Fibroblast of gingiva (primary cell): Measurements from ENCODE around the gene CENPX.
"Not testable (repeated sequence)": the region's sequence is repeated elsewhere in the genome, so short reads cannot be mapped to it uniquely, and the experiment has no call there.

Source experiments
- DNase-seq: peaks from one replicate; pipeline ENCODE4 v3.0.0-alpha.2; 2011; ENCODE audit warnings: low read depth

Gene CENPX

DNA sequence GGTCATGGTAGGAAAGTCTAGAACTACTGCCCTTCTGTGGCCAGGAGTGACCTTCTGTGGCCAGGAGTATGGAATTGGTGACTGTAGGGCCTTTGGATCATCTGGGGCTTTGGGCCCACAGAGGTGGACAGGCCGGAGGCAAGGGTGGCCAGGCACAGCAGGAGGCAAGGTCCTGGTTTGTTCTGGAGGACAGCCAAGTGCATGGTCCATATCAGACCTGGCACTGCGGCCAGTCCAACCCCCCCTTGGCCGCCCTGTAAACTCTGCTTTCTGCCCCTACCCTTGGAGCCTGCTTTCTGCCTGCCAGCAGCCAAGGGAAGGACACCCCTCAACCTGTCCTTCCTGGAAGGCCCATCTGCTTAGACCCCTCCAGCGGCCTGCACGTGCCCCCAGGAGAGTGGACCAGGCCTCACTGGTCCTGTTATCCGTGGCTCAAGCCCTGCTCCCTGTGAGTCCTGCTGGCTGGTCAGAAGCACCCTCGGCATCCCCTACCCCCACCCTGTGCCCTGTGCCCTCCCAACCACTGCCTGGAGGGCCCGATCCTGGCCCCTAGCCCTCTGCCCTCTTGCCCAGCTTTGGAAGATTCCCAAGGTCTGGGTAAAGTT is 17.1 kb upstream of the CENPX start:
- DNase-seq: no peak

DNA sequence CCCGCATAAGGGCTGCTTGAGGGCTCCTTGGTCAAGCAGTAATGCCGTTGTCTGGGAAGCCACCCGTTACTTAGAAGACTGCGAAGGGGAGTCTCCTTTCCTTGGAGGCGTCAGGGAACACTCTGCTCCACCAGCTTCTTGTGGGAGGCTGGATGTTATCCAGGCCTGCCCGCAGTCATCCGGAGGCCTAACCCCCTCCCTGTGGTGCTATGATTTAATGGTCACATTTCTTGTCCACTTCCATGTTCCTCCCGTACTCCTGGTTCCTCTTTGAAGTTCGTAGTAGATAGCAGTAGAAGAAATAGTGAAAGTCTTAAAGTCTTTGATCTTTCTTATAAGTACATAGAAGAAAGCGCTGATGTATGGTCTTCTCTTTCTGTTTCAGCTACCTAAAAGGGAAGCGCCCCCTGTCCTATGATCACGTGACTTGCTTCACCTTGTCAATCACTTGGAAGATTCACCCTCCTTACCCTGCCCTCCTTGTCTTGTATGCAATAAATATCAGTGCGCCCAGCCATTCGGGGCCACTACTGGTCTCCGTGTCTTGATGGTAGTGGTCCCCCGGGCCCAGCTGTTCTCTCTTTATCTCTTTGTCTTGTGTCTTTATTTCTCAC is 16.2 kb upstream of the CENPX start:
- DNase-seq: not testable (repeated sequence)

DNA sequence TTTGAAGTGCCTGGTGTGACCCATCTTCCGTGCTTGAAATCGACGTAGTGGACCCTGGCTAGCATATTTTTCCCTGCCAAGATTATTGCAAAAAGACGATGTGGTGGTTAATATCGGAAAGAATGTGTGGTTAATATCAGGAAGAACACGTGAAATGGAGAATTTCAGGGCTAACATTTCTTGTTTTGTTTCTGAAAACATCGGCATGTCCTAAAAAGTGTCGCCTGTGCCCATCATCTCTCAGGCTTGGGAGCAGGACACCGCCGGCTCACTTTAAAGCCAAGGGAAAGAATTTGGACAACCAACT is 15.2 kb upstream of the CENPX start:
- DNase-seq: no peak

DNA sequence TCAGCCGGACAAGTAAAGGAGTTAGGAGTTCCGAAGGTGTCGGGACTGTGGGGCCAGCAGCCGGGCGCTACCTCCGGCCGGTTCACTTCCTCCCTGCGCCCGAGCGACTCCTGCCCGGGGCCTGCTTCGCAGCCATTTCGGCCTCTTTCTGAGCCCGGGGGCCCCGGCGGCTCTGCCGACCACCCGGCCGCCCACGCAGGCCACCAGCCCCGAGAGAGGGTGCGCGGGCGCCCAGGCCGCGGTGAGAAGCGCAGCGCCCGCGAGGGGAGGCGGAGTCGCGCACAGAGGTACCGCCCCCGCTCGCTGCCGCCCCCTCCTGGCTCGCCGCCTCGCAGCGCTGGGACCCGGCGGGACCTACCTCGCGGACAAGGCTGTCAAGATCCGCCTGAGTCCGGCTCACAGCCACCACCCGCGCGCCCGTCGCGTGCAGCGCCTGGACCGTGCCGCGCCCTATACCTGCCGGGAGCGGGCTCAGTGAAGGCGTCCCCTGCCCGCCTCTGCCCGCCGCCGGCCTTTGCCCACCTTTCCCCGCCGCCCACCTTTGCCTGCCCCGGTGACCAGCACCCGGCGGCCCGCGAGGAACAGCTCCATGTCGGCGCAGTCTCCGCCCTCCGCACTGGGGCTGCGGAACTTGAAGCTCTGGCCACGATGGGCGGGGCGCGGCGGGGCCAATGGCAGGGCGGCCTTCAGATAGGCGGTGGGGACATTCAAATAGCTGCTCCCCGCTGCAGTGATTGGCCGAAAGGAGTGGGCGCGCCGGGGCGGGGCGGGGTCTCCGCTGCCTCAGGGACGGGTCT is 14.6 kb upstream of the CENPX start, which contains the start of gene DCXR:
Gene DCXR (minus strand): TSS at position 606 of the 797 bp plus-strand sequence. CDS start 15 bp downstream, at position 591.
- DNase-seq: peak; percentile 96

DNA sequence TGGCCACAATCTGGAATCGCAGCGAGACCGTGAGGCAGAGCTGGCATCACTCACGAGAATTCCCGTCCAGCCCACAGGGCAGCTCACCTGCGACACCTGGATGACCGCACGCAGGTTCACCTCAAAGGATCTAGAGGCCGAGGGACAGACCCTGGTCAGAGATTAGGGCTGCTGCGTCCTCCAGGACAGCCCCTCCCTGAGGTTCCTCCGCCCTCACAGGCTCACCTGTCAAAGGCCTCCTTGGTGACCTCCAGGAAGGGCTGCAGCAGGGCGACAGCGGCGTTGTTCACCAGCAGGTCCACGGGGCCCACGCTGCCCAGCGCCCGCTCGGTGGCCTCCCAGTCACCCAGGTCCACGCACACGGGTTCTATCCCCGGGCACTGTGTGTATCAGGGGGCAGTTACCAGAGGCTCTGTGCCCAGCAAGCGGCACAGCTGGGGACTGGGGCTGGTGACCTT is 14.0 kb upstream of the CENPX start:
- no peak for DNase-seq

DNA sequence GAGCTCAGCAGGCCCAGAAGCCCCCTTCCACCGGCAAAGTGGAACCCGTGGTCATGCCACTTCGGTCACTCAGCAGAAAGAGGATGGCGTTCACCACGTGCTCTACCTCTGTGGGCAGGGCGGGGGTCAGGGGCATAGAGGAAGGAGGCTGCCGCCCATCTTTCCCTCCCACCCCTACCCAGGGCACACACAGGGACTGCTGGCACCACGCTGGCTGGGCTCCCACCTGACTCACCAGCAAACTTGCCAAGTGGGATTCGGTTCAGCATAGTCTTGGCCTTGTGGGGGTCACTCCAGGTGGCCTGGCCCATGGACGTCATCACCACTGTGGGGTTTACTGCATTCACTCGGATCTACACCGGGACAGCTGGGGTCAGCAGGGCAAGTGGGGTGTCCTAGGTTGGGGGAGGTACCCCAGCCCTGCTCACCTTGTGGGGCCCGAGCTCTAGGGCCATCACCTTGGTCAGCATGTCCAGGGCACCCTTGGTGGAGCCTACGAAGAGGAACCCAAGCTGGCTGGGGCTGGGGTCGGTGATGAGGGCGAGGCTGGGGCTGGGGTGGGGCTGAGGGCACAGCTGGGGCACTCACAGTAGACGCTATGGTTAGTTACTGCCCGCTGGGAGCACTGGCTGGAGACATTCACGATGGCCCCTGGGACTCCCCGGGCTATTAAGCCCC is 13.4 kb upstream of the CENPX start:
- no peak for DNase-seq

DNA sequence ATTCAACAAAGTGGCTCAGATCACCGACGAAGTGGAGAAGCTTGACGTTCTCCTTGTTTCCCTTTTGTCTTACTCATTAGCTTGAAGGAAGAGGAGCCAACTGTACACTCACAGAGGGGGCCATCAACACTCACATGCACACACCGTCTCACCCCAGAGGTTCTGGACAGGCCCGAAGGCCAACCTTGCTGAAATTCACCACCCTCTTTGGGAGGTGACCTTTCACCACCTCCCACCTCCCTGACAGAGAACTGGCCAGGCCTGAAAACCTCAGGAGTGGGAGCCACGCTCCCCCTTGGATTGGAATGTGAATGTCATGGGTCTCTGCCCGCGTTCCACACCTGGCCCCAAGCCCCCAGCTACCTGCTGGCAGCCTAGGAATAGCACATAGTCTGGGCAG is 12.8 kb upstream of the CENPX start:
- no peak for DNase-seq

DNA sequence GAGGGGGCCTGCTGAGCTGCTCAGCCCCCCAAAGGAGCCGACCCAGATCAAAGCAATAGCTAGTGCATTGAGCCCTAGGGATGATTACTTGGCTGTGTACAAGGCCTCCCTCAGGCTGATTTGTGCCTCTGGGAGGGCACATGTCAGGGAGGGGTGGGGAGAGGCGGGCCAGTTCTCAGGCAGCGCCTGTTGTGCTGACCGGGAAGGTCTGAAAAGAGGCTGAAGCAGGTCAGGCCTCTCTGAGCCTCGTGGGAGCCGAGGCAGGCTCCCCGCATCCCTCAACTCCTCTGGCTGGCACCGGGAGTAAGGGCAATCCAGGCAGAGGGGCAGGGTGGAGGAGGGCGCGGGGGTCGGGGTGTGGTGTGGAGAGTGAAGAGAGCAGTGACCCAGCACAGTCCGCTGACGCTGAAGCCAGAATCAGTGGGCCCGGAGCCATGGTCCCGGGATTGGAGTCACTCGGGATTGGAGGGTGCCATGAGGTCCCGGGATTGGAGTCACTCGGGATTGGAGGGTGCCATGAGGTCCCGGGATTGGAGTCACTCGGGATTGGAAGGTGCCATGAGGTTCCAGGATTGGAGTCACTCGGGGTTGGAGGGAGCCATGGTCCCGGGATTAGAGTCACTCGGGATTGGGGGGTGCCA is 11.8 kb upstream of the CENPX start:
- no peak for DNase-seq

DNA sequence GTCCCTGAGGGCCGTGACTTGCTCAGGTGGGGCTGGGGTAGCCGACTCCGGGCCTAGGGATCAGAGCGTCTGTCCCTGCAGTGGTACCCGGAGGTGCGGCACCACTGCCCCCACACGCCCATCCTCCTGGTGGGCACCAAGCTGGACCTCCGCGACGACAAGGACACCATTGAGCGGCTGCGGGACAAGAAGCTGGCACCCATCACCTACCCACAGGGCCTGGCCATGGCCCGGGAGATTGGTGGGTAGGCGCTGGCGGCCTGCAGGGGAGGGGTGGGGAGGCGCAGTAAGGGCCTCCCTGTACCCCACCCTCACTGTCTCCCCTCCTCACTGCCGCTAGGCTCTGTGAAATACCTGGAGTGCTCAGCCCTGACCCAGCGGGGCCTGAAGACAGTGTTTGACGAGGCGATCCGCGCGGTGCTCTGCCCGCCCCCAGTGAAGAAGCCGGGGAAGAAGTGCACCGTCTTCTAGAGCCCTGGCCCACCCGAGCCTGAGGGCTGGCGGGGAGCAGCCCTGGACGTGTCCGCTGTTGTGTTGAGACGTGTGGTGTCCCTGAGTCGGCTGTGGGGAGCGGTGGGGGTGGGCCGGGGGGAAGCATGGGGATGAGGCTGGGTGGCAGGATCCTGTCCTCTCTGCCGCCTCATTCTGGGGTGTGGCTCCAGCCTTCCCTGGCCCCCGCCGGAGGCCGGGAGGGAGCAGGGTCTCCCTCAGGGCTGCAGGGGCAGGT is 10.8 kb upstream of the CENPX start:
- DNase-seq: no peak

DNA sequence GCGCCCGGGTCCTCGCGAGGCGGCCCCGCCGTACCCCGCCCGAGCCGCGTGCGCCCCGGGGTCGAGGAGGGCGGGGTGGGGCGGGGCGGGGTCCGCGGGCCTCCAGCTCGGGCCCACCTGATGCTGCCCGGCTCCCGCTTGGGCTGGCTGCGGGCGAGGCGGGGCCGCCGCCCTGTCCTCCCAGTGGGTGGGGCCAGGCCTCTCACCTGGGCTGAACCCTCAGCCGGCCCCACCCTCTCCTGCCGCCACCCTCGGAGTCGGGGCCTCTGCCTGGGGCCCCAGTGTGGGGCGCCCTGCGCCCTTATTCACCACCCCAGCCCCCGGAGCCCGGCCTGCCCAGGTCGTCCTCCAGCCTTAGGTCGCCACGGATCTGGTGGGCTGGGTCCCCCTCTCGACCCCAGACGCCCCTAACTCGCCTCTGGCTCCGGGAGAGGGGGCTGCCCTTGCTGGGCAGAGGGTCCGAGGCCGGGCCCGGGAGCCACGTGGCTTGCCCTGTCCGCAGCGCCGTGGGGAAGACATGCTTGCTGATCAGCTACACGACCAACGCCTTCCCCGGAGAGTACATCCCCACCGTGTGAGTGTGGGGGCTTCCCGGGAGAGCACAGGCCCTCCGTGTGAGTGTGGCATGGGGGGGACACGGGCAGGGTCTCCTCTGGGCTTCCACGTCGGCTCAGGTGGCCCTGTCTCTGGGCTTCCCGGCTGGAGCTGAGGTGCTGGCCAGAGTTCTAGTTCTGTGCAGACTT is 9.4 kb upstream of the CENPX start:
- no peak for DNase-seq

DNA sequence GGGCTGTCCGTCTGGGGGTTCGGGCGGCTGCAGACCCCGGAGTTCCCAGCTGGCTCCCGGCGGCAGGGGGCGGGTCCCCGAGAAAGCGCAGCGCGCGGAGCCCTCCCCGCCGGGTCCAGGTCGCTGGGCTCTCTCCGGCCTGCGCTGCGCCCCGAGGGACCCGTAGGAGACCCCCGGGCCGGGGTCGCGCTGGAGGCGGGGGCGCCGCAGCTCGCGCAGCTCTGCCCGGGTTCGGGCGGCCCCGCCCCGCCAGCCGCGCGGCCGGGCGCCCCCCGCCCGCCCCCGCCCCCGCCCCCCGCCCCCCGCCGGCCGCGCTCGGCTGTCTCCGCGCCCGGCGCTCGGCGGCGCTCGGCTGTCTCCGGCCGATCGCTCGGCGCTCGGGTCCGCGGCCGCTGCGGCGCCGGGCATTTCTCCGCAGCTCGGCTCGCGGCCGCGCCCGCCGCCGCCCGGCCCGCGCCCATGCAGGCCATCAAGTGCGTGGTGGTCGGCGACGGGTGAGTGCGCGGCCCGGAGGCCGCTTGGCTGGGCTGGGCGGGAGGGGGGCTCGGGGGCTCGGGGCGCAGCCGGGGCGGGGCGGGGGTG is 8.7 kb upstream of the CENPX start, which contains the start of gene RAC3:
Gene RAC3 (plus strand): TSS at position 376 of the 582 bp plus-strand sequence. CDS start 84 bp downstream, at position 460.
- no peak for DNase-seq

DNA sequence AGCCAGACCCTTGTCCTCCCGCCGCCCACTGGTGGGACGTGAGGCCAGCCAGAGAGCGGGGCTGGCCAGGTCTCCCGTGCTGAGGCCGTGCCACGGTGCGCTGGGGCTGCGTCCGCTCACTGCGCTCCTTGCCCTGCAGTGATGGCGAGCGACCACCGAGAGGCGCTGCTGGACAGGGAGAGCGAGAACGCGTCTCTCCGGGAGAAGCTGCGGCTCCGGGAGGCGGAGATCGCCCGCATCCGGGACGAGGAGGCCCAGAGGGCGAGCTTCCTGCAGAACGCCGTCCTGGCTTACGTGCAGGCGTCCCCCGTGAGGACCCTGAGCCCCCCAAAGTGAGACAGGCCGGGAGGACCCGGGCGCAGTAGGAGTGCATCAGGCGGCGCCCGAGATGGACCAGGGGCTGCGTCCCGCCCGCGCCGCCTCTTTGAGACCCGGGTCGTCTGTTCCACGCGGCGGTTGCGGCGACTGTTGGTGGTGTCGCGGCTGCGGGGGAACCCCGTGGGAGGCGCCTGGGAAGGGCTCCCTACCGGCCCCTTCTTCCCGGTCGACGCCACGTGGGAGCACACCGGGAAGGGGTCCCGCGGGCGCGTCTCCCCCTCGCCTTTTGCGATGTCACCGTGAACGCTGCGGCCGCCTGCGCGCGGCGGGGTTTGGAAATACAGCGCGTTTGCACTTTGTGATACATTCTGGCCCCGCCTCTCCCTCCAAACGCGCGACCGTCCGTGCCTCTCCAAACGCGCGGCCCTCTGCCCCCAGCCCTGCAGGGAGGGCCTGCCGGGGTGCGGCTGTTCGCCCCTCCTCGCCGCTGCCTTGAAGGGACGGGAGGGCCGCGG is 8.0 kb upstream of the CENPX start:
- DNase-seq: peak; percentile 80

DNA sequence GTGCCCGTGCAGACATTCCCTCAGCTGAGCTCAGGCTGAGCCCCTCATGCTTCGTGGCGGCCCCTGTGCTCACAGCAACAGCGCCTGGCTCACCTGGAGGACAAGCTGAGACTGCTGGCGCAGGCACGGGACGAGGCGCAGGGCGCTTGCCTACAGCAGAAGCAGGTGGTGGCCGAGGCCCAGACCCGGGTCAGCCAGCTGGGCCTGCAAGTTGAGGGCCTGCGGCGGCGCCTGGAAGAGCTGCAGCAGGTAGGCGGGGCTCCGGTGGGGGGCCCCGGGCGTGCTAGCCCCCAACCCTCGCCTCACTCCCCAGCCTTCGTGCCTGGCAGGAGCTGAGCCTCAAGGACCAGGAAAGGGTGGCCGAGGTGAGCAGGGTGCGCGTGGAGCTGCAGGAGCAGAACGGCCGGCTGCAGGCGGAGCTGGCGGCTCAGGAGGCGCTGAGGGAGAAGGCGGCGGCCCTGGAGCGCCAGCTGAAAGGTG is 7.4 kb upstream of the CENPX start:
- DNase-seq: no peak

DNA sequence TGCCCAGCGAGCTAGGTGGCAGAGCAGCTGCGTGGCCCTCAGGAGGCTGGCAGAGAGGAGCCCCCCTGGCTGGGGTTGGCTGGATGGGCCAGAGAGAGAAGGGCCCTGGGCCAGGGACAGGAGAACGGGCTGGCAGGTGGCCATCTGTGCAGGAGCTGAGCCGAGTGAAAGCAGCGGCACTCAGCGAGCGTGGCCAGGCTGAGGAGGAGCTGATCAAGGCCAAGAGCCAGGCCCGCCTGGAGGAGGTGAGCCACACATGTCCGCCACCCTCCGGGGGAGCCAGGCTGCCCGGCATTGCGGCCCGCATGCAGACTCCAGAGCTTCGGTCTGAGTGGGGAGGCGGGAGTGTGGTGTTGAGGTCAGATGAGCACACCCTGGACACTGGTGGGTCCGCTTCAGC is 6.7 kb upstream of the CENPX start:
- no peak for DNase-seq

DNA sequence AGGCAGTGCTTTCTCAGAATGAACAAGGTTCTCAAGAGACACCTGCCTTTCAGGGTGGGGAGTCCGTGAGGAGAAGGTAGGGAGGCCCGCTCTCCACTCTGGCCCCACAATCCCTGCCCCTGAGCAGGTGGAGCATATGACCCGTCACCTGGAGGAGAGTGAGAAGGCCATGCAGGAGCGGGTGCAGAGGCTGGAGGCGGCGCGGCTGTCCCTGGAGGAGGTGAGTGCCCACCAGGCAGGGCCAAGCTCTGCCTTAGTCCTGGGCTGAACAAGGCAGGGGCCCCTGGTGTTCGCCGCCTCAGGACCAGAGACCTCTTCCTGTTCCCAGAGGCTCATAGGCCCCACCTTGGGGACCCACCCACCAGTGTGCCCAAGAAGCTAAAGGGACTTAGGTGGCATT is 6.3 kb upstream of the CENPX start:
- no peak for DNase-seq

DNA sequence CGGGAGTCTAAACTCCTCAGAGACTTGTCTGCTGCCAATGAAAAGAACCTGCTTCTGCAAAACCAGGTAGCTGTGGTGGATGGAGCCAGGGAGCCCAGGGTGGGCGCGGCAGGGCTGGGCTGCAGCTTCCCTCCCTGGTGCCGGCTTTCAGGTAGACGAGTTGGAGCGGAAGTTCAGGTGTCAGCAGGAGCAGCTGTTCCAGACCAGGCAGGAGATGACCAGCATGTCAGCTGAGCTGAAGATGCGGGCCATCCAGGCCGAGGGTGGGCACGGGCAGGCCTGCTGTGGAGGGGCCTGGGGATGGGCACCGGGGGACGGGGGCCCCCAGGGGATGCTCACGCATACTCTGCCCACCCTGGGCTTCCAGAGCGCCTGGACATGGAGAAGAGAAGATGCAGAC is 5.6 kb upstream of the CENPX start:
- DNase-seq: no peak

DNA sequence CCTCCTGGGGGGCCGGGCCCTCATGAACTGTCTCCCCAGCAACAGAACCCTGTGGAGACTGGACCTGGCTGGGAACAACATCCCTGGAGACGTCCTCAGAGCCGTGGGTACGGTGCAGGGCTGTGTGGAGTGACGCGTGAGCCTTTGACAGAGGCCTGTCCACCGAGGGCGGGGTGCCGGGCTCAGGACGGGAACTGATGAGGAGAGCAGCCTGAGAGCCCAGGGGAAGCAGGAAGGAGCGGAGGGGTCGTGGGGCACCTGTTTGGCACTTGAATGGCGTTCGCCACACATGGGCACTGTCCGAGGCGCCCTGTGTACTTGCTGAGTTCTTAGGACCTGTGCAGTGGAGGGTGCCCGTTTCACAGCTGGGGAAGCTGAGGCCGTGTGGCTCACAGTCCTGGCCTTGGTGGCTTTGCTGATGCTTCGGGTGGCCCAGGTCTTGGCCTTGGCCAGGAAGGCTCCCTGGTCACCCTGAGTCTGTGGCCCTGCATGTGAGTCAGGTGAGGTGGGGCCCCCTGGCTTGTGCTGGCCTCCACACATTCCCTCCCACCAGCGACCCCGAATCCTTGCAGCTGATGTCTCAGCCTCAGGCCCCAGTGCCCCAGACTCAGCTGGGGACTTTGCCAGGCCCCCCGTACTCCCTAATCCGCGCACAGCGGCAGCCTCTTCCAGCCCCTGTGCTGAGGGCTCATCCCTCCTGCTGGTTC is 2.9 kb upstream of the CENPX start:
- no peak for DNase-seq

DNA sequence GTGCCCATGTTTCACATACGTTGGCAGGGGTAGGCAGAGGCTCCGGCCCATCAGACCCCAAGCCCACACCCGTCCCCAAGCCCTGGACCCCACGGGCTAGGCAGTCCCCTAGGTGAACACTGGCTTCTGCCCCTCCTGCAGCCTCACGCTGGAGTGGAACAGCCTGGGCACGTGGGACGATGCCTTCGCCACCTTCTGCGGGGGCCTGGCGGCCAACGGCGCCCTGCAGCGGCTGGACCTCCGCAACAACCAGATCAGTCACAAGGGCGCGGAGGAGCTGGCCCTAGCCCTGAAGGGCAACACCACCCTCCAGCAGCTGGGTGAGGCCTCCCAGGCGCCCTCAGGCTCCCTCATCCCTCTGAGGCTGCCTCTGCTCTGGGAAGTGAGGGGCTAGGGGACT is 2.2 kb upstream of the CENPX start:
- DNase-seq: no peak
